Eye (tissue), 1 donor: Measurements from ENCODE around the gene ANKRD65.
"Not testable (repeated sequence)": the region's sequence is repeated elsewhere in the genome, so short reads cannot be mapped to it uniquely, and the experiment has no call there.

Source experiments
- DNase-seq: peaks from one replicate; pipeline ENCODE4 v3.0.0-alpha.2; 2015

Gene ANKRD65

GRCh38 chr1:1421147-1421906 is at the start of gene ANKRD65:
Gene ANKRD65 (minus strand): TSS chr1:1421276. CDS start chr1:1421005, 271 bp downstream.
- peak; percentile 72 for DNase-seq

DNA sequence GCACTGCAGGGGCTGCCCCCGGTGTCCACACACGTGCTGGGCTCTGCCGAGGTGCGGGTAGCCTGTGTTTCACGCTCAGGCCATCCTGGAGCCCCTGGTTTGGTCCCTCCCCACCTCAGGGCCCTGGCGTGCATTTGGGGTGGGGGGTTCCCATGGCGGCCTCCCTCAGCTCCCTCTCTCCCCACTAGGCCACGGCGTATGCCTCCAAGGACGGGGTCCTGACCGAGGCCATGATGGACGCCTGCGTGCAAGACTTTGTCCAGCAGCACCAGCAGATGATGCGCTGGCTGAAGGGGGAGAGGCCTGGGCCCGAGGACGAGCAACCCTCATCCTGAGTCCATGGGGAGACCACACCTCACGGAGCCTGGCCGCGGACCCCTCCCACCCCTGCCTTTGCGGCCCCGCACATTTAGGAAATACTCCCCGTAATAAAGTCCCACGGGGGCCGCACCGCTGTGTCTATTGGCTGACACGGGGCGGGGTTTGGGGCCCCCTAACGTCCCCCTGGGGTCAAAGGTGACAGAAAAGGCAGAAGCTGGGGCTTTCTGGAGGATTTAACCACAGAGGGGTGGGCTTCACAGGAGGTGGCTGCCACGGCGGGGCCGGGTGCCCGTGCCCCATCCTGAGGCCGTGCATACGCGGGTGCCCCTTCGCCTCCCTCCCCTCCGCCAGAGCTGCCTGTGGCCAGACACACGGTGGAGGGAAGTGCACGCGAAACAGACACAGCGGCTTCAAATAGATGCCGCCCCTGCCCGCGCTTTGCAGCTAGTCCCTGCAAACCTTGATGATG is 47.3 kb upstream of the ANKRD65 start:
- DNase-seq: not testable (repeated sequence)

GRCh38 chr1:1463312-1463711 is 42.2 kb upstream of the ANKRD65 start:
- DNase-seq: no peak

GRCh38 chr1:1462318-1462966 is 41.4 kb upstream of the ANKRD65 start:
- no peak for DNase-seq

DNA sequence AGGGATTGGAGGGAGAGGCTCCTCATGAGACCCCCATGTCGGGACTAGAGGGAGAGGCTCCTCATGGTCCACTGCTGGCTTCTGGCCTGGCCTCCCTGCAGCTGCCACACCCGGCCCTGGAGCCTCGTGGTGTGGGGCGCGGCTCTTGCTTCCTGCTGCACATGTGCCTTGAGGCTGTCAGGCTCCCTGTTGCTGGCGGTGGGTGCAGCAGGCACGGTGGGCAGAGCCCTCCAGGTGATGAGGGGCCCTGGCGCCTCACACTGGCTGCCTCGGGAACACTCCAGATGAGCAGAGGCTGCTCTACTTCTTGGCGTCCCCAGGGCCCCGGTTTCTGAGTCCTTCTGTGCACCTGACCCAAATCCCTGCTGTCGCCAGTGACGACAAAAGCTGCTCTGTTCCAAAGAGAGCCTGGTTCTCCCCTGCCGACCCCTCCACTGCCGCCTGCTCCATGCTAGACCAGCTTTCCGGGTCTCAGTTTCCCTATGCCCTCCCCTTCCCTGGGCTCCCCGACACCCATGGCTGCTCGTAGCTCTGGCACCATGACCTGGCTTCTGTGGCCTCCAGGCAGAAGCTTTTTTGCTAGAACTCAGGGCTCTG is 40.7 kb upstream of the ANKRD65 start:
- DNase-seq: no peak

GRCh38 chr1:1460540-1461130 is 39.6 kb upstream of the ANKRD65 start:
- no peak for DNase-seq

- not testable (repeated sequence) for DNase-seq
These were observed 38.6 kb upstream of the ANKRD65 start for GRCh38 chr1:1459711-1460110.

GRCh38 chr1:1459156-1459555 is 38.1 kb upstream of the ANKRD65 start:
- not testable (repeated sequence) for DNase-seq

DNA sequence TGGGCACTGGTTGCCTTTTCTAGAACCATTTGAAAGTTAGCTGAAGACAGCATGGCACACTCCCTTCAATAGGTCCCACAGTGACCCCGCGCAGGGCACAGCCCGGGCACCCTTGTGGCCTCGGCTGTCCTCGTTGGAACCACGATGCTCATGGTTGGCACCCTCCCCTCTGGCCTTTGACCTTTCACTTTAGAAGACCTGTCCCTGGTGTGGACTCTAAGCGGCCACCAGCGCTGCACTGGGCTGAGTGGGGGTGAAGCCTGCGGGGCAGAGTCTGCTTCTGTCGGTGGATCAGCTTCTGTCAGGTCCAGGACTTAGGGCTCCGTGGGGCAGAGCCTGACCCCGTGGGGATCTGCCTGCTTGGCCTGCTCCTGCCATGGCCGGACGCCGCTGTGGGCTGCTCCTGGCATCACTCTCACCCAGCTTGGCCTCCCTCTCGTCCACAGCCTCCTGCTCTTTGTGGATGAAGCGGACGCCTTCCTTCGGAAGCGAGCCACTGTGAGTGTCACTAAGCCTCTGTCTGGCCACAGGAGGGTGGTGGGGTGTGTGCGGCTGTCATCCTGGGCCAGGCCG is 35.7 kb upstream of the ANKRD65 start:
- not testable (repeated sequence) for DNase-seq

DNA sequence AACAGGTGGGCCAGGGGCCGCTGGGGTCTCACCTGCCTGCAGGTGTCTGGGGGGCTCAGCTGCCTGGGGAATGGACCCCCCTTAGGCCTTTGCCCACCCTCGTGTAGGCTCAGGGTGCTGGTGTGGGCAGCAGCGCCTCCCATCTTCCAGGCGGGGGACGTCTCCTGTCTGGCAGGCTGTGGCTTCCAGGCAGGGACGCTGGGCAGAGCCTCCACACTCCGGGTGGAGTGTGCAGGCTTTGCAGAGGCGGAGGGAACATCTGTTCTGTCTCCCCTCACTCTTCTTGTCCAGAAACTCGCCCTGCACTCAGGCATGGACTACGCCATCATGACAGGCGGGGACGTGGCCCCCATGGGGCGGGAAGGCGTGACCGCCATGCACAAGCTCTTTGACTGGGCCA is 34.9 kb upstream of the ANKRD65 start:
- DNase-seq: not testable (repeated sequence)

DNA sequence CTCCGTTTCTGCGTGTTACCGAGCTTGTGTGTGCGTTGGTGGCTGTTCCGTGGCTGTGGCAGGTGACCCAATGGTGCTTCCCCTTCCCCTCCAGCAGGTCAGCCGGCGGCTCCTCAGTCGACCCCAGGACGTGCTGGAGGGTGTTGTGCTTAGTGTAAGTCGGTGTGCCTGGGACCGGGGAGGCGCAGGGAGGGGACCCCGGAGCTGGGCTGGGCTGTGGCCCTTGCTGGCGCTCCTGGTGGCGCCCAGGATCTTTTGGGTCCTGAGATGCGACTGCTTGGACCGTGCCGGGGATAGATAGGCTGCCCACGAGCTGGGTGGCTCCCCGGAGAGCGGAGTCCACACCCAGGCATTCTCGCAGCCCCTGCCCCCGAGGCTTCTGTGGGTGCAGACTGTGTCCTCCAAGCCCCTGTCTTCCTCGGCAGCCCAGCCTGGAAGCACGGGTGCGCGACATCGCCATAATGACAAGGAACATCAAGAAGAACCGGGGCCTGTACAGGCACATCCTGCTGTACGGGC is 34.3 kb upstream of the ANKRD65 start:
- no peak for DNase-seq

DNA sequence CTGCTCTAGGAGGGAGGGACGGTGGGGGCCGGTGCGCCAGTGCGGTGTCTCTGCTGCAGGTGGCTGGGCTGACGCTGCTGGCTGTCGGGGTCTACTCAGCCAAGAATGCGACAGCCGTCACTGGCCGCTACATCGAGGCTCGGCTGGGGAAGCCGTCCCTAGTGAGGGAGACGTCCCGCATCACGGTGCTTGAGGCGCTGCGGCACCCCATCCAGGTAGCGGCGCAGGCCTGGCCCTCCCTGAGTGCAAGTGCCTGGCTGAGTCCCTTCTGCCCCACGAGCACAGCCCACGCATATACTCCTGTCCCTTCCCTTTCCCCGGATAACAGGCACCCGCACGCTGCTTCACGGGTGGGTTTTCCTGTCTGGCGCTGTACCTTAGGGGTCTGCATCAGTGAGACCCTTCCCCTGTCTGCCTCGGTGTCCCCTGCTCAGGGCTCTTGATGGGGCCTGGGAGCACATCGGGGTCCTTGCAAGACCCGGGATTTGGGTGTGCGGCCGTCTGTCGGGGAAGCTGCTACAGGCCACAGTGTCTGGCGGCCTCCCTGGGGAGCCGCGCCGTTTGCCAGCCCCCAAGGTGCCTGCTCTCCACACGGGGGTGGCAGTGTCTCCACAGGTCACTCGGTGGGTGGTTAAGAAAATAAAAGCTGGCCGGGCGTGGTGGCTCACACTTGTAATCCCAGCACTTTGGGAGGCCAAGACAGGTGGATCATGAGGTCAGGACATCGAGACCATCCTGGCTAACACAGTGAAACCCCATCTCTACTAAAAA is 33.4 kb upstream of the ANKRD65 start:
- not testable (repeated sequence) for DNase-seq

DNA sequence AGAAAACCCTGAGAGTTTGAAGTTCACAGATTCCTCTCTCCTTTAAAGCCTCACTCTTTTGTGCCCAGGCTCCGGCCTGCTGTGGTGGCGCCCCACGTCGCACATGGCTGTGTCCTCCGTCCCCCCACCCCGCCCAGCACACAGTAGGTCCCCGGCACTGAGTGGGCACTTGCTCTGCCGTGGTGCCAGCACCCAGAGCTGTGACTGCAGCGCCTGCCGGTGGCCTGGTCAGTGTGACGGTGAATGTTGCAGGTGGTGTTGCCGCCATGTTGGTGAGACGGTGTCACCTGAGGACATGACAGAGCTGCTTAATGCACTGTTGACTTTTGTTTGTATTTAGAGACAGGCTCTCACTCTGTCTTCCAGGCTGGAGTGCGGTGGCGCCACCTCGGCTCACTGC is 31.8 kb upstream of the ANKRD65 start:
- DNase-seq: no peak

DNA sequence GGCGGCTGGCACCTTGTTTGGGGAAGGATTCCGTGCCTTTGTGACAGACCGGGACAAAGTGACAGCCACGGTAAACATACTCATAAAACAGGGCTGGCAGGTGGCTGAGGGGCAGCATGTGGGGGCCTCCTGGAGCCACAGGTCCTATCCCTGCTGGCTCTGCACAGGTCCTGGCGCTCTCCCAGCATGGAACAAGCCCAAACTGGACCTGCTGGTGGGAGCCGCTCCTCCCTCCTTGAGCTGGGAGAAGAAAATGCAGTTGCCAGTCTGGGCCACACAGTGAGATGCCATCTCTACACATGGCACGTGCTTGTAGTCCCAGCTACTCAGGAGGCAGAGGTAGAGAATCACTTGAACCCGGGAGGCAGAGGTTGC is 31.3 kb upstream of the ANKRD65 start:
- not testable (repeated sequence) for DNase-seq

- DNase-seq: no peak
These were observed 30.8 kb upstream of the ANKRD65 start for GRCh38 chr1:1451696-1452364.

- DNase-seq: not testable (repeated sequence)
These were observed 29.5 kb upstream of the ANKRD65 start for GRCh38 chr1:1450616-1451015.

- no peak for DNase-seq
These were observed 28.1 kb upstream of the ANKRD65 start, which contains the start of gene ATAD3C for GRCh38 chr1:1449099-1449739. Gene ATAD3C (plus strand): TSS chr1:1449689. CDS start chr1:1450684, 995 bp downstream.

DNA sequence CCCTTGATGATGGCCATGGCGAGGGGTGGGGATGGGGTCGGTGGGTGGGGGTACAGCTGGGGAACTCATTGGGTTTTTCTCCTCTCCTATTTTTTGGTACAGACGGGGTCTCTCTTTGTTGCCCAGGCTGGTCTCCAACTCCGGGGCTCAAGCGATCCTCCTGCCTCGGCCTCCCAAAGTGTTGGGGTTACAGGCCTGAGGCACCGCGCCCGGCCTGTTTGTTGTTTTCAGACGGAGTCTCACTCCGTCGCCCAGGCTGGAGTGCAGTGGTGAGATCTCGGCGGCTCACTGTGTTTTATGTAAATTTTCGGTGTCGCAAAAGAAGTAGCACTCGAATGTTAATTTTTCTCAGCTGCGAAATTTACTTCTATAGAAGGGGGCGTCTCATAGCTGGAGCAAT is 25.6 kb upstream of the ANKRD65 start:
- DNase-seq: not testable (repeated sequence)

DNA sequence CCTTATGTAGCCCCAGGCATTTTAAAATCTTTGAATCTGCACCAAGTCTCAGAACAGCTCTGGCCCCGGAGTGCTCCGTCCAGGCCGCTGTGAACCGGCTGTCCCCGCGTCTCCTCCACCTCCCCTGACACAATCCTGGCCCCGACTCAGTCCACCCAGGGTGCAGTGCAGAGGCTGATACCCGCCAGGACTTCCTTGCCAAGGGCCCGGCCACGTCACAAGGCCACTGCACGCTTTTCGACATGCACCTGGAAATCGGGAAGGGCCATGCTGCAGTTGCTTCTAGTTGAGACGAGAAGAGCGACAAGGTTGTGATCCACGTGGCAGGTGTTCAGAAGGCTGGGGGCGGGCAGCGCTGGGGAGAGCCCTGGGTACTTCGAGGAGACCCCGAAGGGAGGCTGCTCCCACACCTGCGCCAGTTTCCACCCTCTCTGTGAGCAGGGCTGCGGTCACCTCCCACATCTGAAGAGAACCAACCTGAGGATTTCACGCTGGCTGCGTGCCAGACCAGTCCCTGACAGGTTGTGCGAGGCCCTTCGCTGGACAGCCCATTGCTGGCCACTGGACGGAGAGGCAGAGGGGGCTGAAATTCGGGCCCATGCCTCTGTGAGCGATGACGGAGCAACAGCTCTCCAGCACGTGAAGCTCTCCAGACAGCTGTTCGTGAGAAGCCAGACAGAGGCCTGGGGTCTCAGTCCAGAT is 21.1 kb upstream of the ANKRD65 start:
- no peak for DNase-seq
